HG03354 (cell line): ENCODE results near the gene SAFB.
"Not testable (repeated sequence)": the region's sequence is repeated elsewhere in the genome, so short reads cannot be mapped to it uniquely, and the experiment has no call there.

Experiments used
- ATAC-seq: cut with Tn5 transposase; IDR thresholded peaks from one replicate; pipeline ENCODE4 v1.9.1; 2021; ENCODE audit warnings: mild to moderate bottlenecking; ENCODE audit not compliant: unreplicated experiment, poor library complexity, severe bottlenecking

The SAFB gene

DNA sequence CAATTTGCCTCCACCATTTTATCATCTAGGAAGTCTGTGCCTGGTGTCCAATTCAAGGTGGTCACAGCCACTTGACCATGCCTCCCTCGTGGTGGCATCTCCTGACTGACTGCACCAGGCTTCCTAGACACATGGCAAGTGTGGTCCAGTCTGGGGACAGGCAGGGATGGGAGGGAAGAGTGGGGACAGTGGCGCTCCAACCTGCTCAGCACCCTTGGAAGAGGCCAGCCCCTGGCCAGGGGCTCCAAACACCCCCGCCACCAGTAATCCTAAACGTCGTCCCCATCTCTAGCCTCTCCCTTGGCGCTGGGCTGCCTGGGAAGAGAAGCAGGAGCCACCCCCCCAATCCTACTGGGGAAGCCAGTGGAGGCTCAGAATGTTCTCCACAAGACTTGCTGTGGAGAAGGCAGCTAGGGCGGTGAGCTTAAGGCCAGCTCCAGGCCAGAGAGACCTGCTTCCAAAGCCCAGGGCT, 69.9 kb downstream of the SAFB start:
- no peak for ATAC-seq

DNA sequence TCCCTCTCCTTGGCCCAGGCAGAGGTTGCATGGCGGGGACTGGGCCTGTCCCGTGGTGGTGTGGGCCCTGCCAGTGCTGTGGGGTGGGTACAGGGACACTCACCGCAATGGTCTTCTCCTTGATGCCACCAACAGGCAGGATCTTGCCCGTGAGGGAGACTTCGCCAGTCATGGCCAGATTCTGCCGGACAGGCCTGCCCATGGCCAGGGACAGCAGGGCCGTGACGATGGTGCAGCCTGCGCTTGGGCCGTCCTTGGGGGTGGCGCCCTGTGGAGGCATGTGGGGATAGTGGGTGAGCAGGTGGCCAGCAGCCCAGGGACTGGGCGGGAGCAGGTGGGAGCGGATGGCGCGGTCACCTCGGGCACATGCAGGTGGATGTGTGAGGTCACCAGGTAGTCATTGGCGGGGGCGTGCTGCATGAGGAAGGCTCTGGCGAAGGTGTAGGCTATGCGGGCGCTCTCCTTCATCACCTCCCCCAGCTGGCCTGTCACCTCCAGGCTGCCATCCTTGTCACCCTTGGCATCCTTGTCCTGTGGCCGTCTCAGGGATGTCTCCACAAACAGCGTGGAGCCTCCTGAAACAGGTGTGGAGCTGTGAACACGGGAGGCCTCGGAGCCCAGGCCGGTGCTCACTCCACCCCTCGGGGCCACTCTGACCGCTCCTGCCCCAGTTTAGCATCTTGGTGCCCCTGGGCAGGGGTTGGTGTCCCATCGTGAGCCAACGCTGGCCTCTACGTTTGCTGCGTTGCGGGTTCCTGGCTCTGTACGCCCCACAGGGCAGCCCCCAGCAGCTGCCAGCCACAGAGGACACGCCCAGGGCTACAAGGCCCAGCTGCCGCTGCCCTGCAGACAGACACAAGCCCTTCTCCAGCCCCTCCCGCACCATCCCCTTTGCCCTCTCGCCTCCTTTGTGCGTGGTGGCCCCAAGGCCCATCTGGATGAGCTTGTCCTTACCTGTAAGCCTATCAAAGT, 70.6 kb downstream of the SAFB start:
- no peak for ATAC-seq

GRCh38 chr19:5694167-5694955, 71.5 kb downstream of the SAFB start:
- no peak for ATAC-seq

GRCh38 chr19:5694956-5695648, 72.2 kb downstream of the SAFB start:
- ATAC-seq, result no peak

DNA sequence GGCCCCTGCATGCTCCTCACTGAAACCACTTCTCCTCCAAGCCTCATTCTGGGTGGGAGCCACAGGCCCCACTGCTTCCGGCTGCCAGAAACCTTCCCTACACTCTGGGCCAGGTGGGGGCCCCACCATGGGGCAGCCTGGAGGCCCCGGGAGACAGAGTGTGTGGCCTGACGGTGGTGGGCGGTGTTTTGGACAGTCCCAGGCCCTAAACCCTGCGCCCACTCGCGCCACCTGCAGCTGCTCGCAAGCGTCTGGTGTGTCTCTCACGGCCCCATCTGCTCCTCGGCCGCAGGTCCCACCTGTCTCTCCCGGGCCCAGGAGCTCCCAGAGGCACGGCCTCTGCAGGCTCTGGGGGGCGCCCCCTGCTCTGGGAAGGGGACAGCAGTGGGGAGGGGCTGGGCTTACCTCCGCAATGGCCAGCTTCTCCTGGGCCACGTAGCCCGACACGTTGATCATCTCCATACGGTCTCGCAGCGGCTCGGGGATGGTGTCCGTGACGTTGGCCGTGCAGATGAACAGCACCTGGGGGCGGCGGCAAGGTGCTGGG, 72.8 kb downstream of the SAFB start:
- ATAC-seq, result no peak

DNA sequence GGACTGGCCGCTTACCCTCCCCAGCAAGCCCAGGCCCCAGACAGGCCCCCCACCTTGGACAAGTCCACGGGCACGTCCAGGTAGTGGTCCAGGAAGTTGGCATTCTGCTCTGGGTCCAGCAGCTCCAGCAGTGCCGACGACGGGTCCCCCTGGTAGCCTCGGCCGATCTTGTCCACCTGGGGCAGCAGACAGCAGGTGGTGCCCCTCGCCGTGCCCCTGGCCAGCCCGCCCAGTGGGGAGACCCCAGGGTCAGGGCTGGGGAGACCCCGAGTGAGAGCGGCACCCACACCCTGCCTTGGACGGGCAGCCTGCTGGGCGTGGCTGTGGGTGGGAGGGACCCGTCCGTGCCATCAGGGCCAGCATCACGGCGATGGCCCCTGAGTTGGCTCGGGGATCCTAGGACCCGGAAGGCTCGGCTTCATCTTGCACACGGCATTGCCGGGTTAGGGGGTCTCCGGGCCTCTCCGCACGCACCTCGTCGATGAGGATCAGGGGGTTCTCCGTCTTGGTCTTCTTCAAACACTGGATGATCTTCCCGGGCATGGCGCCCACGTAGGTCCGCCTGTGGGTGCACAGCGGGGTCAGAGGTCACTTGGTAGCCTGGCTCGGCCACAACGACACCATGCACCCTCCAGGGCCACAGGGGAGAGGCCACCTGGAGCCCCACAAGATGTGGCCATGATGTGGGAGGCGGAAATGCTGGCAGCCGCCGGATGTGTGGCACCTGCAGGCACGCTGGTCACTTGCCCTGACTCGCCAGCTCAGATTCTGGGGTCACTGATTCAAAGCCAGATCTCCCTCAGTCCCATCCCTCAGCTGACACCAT, 73.5 kb downstream of the SAFB start:
- no peak for ATAC-seq

- ATAC-seq, result no peak
Observed at GRCh38 chr19:5697022-5697889, 74.4 kb downstream of the SAFB start.

DNA sequence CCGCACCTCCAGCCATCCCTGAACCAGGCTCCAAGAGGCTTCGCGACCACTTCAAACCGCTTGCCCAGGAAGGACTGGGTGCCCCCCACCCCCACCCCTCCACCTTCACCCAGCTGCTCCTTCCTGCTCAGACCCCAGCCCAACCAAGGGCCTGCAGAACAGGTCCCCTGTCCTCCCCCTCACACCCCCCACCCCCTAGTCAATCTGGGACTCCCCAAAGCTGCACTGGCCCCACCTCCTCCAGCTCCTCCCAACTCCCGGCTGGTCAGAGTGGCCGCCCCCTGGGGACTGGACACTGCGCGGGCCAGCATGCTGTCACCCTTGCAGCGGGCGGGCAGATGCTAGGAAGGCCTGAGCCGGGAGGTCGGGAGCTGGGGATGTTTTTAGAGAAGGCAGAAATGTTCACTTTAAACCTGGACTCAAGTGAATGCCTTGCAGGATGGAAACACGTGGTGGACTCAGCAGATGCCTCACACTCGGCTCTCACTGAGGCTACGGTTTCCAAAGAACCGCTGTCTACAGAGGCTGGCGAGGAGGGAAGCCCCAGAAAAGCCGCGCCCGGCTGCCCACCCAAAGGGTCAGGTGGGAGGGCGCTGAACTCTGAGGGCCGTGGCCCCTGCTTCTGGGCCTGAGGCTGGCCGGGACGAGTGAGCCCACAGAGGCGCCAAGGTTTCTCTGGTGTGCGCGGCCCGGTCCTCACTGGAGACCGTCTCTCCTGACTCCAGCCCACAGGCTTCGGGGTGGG, 75.2 kb downstream of the SAFB start:
- no peak for ATAC-seq

- no peak for ATAC-seq
Observed at GRCh38 chr19:5698635-5699422, 75.9 kb downstream of the SAFB start.

DNA sequence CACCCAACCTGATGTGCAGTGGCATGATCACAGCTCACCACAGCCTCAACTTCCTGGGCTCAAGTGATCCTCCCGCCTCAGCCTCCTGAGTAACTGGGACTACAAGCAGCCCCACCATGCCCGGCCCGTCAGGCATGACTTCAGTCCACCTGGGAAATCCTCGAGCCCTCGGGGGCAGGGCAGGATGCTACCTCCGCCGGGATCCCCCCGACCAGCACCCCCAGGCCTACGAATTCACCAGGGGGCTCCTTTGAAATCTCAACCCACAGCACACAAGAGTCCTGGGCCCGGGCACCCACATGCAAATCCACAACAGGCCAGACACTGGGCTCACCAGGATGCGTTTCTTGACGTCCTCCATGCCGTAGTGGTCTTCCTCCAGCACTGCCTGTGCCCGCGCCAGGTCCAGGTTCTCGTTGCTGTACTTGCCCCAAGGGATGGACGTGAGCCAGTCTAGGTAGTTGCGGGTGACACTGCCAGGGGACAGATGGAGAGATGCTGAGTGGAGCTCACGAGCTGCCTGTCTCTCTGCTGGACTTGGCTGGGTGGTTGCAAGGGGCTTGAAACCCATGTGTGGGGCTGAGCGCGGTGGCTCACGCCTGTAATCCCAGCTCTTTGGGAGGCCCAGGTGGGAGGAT, 77.7 kb downstream of the SAFB start:
- ATAC-seq, result no peak

GRCh38 chr19:5702053-5702410, 79.1 kb downstream of the SAFB start:
- ATAC-seq, result not testable (repeated sequence)

- no peak for ATAC-seq
Observed at GRCh38 chr19:5703819-5704818, 81.2 kb downstream of the SAFB start.

- ATAC-seq, result no peak
Observed at GRCh38 chr19:5705552-5705951, 82.7 kb downstream of the SAFB start.

GRCh38 chr19:5706876-5707573, 84.1 kb downstream of the SAFB start:
- ATAC-seq, result no peak
